BE2C (cell line): ENCODE measurements around the gene CLEC18B. TPM values are rescaled to one million over a fixed set of nuclear protein-coding genes. Genes with fewer than 3 reads are reported as not detected.
"Not testable (repeated sequence)": the region's sequence is repeated elsewhere in the genome, so short reads cannot be mapped to it uniquely, and the experiment has no call there.

Experiments
- DNase-seq: peaks from one replicate; pipeline ENCODE4 v3.0.0-alpha.2; 2020
- H3K27me3 ChIP-seq: fragments of 250-450 bp; sonication (Bioruptor Pico); 2 replicates; pipeline ENCODE4 v1.5.1; 2020; ENCODE audit warnings: mild to moderate bottlenecking
- H3K36me3 ChIP-seq: fragments of 250-450 bp; sonication (Bioruptor Pico); 2 replicates; pipeline ENCODE4 v1.5.1; 2020; ENCODE audit warnings: mild to moderate bottlenecking
- H3K4me1 ChIP-seq: fragments of 250-450 bp; sonication (Bioruptor Pico); 2 replicates; pipeline ENCODE4 v1.5.1; 2020
- H3K4me3 ChIP-seq: 2 replicates; pipeline ENCODE4 v1.5.1; 2011; ENCODE audit warnings: low read depth, low read length
- H3K9me3 ChIP-seq: fragments of 250-450 bp; sonication (Bioruptor Pico); 2 replicates; pipeline ENCODE4 v1.5.1; 2020
- polyA plus RNA-seq: library from polyadenylated mRNA; unstranded; fragments of >200 nt; gene quantifications from one replicate; pipeline ENCODE4 v1.2.1, GENCODE V29; 2012; ENCODE audit warnings: low read depth, missing spikeins; ENCODE audit not compliant: insufficient read length, insufficient read depth
- TF ChIP-seq, protein P1 (sequence below): IDR thresholded peaks from 2 replicates; pipeline ENCODE4 v1.5.1; 2012; ENCODE audit warnings: mild to moderate bottlenecking, low read depth, low read length

CLEC18B gene
- not detected for polyA plus RNA-seq

DNA sequence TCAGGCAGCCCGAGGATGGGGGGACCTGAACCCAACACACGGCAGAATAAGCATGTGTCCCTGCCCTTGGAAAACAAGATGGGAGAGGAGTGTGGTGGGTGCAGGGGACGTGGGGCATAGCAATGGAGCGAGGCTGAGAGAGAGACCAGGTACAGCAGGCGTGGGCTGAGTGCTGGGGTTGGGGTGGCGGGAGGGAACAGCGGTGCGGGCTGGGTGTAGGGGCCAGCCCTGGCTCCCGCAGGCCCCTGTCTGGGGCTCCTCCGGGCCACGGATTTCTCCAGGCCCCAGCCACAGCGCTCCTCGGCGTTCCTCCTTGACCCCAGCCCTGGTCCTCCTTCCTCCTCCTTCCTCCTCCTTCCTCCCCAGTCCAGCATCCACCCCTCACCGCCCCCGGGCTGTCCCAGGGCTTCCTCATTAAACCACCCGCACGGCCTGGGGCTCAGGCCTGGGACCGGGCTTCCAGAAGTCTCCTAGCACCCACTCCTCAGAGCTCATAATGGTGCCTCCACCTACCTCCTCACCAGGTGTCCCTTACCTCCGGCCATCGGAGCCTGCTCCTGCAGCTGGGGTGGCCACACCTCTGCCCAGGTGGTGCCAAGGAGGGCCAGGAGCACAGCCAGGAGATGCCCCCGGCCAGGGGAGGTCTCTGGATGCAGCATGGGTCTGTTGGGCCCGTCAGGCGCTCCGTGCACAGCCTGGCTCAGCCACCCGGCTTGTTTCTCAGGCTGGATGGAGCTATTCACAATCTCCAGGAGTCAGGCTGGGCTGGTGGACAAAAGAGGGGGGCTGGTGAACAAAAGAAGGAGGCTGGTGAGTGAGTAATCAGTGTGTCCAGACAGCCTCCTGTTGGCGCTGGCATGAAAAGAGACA lies at the start of gene CLEC18B:
Gene CLEC18B, minus strand, starts transcription at position 867 of the 870 bp plus-strand sequence. Its CDS starts 208 bp downstream, at position 659.
- DNase-seq, H3K4me3 ChIP-seq, H3K4me1 ChIP-seq, H3K9me3 ChIP-seq, H3K27me3 ChIP-seq, H3K36me3 ChIP-seq: not testable (repeated sequence)

DNA sequence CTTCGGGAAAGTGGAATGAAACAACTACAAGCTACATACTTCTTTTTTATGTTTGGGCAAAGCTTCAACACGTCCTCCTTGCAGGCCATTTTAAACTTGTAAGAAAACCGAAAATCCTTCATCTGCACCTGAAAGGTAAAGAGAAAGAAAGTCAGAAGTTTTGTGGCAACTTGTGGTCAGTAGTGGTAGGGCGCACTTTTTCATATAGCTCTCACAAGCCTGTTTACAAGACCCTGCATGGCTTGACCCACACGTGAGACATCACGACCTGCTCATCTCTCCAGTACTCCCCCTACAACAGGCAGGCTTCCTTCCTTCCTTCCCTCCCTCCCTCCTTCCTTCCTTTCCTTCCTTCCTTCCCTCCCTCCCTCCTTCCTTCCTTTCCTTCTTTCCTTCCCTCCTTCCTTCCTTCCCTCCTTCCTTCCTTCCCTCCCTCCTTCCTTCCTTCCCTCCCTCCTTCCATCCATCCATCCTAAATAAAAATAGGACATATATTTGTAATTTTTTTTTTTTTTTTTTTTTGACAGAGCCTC lies 48.7 kb upstream of the CLEC18B start:
- no peak for DNase-seq
- TF ChIP-seq, protein P1, sequence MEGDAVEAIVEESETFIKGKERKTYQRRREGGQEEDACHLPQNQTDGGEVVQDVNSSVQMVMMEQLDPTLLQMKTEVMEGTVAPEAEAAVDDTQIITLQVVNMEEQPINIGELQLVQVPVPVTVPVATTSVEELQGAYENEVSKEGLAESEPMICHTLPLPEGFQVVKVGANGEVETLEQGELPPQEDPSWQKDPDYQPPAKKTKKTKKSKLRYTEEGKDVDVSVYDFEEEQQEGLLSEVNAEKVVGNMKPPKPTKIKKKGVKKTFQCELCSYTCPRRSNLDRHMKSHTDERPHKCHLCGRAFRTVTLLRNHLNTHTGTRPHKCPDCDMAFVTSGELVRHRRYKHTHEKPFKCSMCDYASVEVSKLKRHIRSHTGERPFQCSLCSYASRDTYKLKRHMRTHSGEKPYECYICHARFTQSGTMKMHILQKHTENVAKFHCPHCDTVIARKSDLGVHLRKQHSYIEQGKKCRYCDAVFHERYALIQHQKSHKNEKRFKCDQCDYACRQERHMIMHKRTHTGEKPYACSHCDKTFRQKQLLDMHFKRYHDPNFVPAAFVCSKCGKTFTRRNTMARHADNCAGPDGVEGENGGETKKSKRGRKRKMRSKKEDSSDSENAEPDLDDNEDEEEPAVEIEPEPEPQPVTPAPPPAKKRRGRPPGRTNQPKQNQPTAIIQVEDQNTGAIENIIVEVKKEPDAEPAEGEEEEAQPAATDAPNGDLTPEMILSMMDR, result no peak
- Histone ChIP-seq H3K4me1 (no peaks in the 10 kb centered on the region), H3K4me3 (no peak overlapping the region), H3K9me3 (no peaks in the 10 kb centered on the region), H3K27me3 (no peaks in the 10 kb centered on the region), H3K36me3 (peaks cover 65% of the 10 kb centered on the region)

DNA sequence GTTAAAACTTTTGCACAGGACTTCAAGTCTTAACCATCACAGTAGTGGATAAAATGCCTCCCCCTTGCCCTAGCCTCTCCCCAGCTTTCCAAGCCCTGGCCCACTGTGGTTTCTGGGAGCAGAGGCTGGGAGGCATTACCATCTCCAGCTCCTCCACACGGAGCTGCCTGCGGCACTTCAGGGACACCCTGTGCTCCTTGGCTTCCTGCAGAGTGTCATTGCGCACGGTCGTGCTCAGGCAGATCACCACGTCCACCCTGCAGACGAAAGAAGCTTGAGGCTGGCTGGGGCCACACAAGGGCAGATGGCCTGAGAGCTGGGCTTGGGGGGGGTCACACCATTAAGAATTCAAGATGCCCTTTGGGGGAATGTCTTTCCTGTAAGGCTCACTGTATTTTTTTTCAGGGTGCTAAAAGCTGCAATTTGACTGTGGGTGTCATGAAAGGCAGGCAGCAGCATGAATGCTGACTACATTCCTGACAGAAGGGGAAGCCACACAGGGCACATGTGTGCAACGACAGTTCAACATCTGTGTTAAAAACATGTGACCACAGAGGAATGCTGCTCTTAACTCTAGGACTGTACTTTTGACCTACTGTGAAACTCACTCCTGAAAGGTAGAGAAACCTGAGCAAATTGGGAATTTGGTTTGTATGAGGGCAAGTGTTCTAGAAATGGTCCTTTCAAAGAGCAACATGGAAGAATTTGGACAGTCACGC lies 47.7 kb upstream of the CLEC18B start:
- Histone ChIP-seq H3K9me3 (no peaks in the 10 kb centered on the region), H3K36me3 (peaks cover 61% of the 10 kb centered on the region), H3K27me3 (no peaks in the 10 kb centered on the region), H3K4me1 (no peaks in the 10 kb centered on the region), H3K4me3 (no peak overlapping the region)
- TF ChIP-seq, protein P1, result no peak
- no peak for DNase-seq

DNA sequence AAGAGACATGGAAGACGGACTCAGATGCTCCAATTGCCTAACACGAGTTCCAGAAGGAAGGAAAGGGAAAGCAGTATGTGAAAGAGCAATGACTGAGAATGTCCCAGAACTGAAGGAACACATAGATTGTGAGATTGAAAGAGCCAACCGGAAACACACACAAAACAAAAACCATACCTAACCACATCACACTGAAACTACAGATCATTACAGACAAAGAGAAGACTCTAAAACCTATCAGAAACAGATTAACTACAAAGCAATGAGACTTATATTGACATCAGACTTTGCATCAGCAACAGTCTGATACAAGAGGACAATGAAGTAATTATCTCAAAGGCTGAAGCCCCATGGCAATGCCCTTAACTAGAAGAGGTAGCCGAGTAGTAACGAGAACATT lies 45.6 kb upstream of the CLEC18B start:
- Histone ChIP-seq H3K9me3 (no peaks in the 10 kb centered on the region), H3K4me3 (no peak overlapping the region), H3K36me3 (peaks cover 62% of the 10 kb centered on the region), H3K27me3 (no peaks in the 10 kb centered on the region), H3K4me1 (no peaks in the 10 kb centered on the region)
- DNase-seq, result no peak
- TF ChIP-seq, protein P1, result no peak

DNA sequence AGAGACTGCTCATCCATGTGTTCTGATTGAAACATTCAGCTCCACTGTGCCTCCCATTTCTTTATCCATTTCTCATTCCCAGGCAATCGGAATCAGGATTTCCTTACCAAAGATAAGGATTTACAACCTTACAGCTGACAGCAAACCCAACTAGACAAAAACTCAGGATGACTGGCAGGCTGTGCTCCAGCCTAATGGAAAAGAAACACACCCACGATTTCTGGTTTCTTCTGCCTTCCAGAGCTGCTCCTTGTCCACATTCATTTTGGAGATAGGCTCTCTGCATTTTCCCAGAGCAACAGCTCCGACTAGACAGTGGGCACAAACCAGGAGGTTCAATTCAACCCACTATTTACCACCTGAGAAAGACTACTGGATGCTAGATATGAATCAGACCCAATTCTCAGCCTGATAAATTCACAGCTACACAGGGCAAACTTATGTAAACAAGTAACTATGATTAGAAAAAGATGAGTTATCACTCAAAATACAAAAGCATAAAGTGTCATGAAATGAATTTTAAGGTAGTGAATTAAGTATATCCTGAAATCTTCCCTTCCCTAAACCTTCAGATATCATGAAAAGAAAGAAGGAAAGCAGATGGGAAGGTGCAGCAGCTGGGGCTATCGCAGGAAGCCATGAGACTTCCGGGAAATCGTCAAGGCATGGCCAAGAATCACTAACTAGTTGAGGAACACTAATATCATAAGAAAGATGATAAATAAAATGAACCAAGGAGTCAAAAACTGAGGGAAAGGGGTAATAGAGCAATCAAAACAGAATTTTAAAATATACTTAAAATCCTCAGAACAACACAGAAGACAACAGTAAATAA lies 44.8 kb upstream of the CLEC18B start:
- no peak for DNase-seq
- TF ChIP-seq, protein P1, result no peak
- Histone ChIP-seq H3K27me3 (no peaks in the 10 kb centered on the region), H3K4me3 (no peak overlapping the region), H3K4me1 (no peaks in the 10 kb centered on the region), H3K9me3 (no peaks in the 10 kb centered on the region), H3K36me3 (peaks cover 60% of the 10 kb centered on the region)

DNA sequence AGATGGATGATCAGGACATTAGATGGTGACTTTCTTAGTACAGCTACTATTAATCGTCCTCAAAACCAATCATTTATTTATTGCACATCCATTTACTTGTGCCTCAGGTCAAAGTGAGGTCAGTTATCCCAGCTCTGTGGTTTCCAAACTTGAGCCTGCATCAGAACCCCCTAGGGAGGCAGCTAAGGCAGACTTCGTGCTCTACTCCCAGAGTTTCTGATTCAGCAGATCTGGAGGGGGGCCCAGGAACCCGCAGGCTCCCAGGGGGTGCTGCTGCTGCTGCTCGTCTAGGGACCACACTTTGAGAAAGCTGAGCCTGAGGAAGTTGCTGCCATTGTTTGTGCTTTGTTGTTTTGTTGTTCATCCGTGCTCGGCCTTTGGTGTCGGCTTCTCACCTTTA lies 44.0 kb upstream of the CLEC18B start:
- Histone ChIP-seq H3K4me1 (no peaks in the 10 kb centered on the region), H3K4me3 (no peak overlapping the region), H3K36me3 (peaks cover 60% of the 10 kb centered on the region), H3K27me3 (no peaks in the 10 kb centered on the region), H3K9me3 (no peaks in the 10 kb centered on the region)
- DNase-seq, result no peak
- TF ChIP-seq, protein P1, result no peak
